IMR-90 (cell line): ENCODE results near the gene TMEM95.

ENCODE experiments used
- CEBPB ChIP-seq: IDR thresholded peaks from 2 replicates; pipeline ENCODE4 v1.6.1; 2012; ENCODE audit warnings: low read depth, low read length, improper control_type of control experiment
- CHD1 ChIP-seq: IDR thresholded peaks from 2 replicates; pipeline ENCODE4 v1.6.1; 2012; ENCODE audit warnings: low read depth, low read length, improper control_type of control experiment
- ELK1 ChIP-seq: fragments of 150-350 bp; IDR thresholded peaks from 2 replicates; pipeline ENCODE4 v1.6.1; 2016; ENCODE audit warnings: low read depth, mild to moderate bottlenecking, low read length, moderate library complexity, borderline replicate concordance
- FOS ChIP-seq: fragments of 150-350 bp; IDR thresholded peaks from 2 replicates; pipeline ENCODE4 v1.6.1; 2016; ENCODE audit warnings: low read depth, low read length
- MXI1 ChIP-seq: IDR thresholded peaks from 2 replicates; pipeline ENCODE4 v1.6.1; 2012; ENCODE audit warnings: low read depth, mild to moderate bottlenecking, low read length, moderate library complexity, borderline replicate concordance
- NFE2L2 ChIP-seq: fragments of 150-350 bp; IDR thresholded peaks from 2 replicates; pipeline ENCODE4 v1.6.1; 2016; ENCODE audit warnings: low read depth, mild to moderate bottlenecking, low read length
- POLR2A ChIP-seq: IDR thresholded peaks from 2 replicates; pipeline ENCODE4 v1.6.1; 2012; ENCODE audit warnings: mild to moderate bottlenecking, low read depth, low read length
- RCOR1 ChIP-seq: IDR thresholded peaks from 2 replicates; pipeline ENCODE4 v1.6.1; 2012; ENCODE audit warnings: mild to moderate bottlenecking, low read length, improper control_type of control experiment; ENCODE audit not compliant: insufficient replicate concordance
- RFX5 ChIP-seq: IDR thresholded peaks from 2 replicates; pipeline ENCODE4 v1.8.0; 2012; ENCODE audit warnings: low read depth, mild to moderate bottlenecking, low read length, moderate library complexity
- SMC3 ChIP-seq: fragments of 150-350 bp; IDR thresholded peaks from 2 replicates; pipeline ENCODE4 v1.6.1; 2016; ENCODE audit warnings: low read depth, mild to moderate bottlenecking, antibody characterized with exemption, low read length, moderate library complexity
- USF2 ChIP-seq: fragments of 150-350 bp; IDR thresholded peaks from 2 replicates; pipeline ENCODE4 v1.6.1; 2017; ENCODE audit warnings: mild to moderate bottlenecking, antibody characterized with exemption, low read length, low read depth
- TF ChIP-seq, protein P1 (sequence below): conservative IDR thresholded peaks from 2 replicates; pipeline ENCODE4 v1.5.1; 2012; ENCODE audit warnings: mild to moderate bottlenecking, low read depth, low read length, improper control_type of control experiment

- TF ChIP-seq FOS (no peak), RCOR1 (no peak), CHD1 (no peak), RFX5 (no peak), ELK1 (no peak), USF2 (no peak), MXI1 (no peak), POLR2A (no peak), SMC3 (no peak), CEBPB (no peak), NFE2L2 (no peak)
- TF ChIP-seq, protein P1, sequence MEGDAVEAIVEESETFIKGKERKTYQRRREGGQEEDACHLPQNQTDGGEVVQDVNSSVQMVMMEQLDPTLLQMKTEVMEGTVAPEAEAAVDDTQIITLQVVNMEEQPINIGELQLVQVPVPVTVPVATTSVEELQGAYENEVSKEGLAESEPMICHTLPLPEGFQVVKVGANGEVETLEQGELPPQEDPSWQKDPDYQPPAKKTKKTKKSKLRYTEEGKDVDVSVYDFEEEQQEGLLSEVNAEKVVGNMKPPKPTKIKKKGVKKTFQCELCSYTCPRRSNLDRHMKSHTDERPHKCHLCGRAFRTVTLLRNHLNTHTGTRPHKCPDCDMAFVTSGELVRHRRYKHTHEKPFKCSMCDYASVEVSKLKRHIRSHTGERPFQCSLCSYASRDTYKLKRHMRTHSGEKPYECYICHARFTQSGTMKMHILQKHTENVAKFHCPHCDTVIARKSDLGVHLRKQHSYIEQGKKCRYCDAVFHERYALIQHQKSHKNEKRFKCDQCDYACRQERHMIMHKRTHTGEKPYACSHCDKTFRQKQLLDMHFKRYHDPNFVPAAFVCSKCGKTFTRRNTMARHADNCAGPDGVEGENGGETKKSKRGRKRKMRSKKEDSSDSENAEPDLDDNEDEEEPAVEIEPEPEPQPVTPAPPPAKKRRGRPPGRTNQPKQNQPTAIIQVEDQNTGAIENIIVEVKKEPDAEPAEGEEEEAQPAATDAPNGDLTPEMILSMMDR, result no peak
These were observed 33.5 kb upstream of the TMEM95 start for GRCh38 chr17:7321466-7321865.
